ENCODE results near the gene DPYSL3.

DNA sequence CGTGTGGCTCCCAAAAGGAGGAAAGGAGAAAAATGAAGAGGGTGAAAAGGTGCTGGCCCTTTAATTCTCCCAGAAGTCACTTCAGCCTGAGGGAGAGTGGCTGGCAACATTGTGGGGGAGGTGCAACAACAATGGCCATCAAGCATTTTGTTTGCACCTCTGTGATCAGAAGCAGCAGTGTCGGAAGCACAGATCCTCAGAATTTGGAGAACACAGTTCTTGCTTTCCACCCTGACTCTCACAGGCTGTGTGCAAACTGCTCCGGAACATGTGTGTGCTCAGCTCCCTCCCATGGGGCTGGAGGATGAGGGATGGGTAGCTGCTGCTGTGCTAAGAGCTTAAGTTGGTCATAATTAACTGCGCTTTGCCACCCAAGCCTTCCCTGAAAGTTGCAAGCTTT lies 127.1 kb downstream of the DPYSL3 start:
- TF ChIP-seq, protein P1, sequence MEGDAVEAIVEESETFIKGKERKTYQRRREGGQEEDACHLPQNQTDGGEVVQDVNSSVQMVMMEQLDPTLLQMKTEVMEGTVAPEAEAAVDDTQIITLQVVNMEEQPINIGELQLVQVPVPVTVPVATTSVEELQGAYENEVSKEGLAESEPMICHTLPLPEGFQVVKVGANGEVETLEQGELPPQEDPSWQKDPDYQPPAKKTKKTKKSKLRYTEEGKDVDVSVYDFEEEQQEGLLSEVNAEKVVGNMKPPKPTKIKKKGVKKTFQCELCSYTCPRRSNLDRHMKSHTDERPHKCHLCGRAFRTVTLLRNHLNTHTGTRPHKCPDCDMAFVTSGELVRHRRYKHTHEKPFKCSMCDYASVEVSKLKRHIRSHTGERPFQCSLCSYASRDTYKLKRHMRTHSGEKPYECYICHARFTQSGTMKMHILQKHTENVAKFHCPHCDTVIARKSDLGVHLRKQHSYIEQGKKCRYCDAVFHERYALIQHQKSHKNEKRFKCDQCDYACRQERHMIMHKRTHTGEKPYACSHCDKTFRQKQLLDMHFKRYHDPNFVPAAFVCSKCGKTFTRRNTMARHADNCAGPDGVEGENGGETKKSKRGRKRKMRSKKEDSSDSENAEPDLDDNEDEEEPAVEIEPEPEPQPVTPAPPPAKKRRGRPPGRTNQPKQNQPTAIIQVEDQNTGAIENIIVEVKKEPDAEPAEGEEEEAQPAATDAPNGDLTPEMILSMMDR (IDR thresholded peaks at IDR 0.05; ENCODE audit: low read depth, low read length): no peak
- TF ChIP-seq, protein P2, sequence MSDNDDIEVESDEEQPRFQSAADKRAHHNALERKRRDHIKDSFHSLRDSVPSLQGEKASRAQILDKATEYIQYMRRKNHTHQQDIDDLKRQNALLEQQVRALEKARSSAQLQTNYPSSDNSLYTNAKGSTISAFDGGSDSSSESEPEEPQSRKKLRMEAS (IDR thresholded peaks at IDR 0.05; ENCODE audit: low read depth, low read length): no peak
- TF ChIP-seq POLR2A (IDR thresholded peaks at IDR 0.05; ENCODE audit: extremely low read depth, insufficient read length): no peak

Measured in NB4 (cell line).